HG03039 (cell line): Measurements from ENCODE around the gene PRKD2.
A peak's percentile ranks its signal among the peaks of the same experiment; 100 is the strongest.

Experiments used
- ATAC-seq: cut with Tn5 transposase; IDR thresholded peaks from one replicate; pipeline ENCODE4 v1.9.1; 2021; ENCODE audit warnings: mild to moderate bottlenecking, moderate library complexity; ENCODE audit not compliant: unreplicated experiment

PRKD2 gene

DNA sequence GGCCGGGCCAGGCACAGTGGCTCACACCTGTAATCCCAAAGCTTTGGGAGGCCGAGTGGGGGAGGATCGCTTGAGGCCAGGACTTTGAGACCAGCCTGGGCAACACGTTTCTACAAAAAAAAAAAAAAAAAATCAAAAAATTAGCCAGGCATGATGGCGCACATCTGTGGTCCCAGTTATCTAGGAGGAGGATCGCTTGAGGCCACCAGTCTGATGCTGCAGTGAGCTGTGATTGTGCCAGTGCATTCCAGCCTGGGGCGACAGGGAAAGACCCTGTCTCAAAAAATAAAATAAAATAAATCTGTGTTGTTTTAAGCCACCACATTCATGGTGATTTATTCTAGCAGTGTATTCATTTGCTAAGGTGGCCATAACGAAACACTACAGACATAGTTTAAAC lies 51.8 kb downstream of the PRKD2 start:
- no peak for ATAC-seq

DNA sequence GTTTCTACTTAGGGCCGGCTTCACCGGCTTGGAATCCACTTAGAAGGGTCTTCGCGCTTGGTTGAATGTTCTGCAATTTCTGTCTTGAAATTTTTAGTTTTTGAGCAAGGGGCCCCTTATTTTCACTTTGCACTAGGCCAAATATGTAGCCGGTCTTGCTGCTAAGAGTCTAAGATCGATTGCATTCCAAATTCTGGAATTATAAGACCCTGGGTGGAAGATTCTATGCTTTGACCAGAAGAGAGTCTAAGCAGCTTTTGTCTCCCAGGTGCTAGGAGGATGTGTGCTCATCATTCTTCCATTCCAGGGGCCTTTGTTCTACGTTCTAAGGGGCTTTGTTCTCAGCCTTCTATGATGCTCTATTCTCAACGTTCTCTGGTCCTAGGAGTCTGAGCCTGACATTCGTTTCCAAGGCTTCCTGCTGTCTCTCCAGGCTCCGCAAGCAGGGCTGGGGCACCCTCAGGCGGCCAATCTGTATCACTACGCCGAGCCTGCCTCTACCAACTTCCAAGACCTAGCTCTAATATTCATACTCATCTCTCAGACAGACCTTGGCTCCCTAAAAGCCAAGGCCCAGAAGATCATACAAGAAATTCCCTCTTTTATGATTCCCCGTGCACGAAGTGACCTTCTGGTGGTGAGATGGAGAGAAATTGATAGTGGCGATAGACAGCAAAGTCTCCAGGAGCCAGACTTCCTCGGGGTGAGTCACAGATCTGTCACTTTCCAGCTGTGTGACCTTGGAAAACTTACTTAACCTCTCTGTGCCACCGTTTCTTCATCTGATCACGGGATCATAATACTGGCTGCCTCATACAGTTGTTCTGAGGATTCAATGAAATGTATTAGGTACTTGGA lies 55.0 kb downstream of the PRKD2 start:
- no peak for ATAC-seq

DNA sequence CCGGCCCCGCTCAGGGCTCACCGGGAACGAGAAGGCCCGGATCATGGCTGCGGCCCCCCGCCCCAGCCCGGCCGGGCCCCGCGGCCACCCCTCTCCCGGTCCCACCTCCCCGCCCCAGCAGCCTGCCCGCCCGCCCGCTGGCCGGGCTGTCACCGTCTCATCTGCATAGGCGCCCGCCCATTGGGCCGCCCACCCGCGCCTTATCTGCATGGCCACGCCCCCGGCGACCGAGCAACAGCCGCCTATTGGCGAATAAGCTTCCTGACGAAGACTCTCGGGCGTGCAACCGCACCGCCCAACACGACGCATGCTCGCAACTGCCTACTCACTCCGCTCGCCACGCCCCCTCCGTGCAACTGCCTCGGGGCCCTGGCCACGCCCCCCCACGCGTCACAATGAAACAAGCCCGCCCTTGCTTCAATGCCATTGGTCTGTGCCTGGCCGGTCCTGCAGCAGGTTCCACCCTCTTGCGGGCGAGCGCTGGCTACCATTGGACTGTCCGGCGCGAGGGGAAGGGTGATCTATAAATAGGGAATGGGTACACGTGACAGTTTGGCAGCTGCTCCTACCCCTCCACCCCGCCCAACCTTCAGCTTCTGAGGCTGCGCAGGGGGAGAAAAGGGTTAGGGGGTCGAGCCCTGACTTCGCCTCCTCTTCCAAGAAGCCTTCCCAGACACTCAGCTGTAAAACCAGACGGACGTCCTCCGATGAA lies 55.7 kb downstream of the PRKD2 start, which contains the start of gene DACT3:
Gene DACT3, minus strand, starts transcription at position 163 of the 712 bp plus-strand sequence. Its CDS starts 118 bp downstream, at position 45.
- ATAC-seq, result peak; percentile 86

DNA sequence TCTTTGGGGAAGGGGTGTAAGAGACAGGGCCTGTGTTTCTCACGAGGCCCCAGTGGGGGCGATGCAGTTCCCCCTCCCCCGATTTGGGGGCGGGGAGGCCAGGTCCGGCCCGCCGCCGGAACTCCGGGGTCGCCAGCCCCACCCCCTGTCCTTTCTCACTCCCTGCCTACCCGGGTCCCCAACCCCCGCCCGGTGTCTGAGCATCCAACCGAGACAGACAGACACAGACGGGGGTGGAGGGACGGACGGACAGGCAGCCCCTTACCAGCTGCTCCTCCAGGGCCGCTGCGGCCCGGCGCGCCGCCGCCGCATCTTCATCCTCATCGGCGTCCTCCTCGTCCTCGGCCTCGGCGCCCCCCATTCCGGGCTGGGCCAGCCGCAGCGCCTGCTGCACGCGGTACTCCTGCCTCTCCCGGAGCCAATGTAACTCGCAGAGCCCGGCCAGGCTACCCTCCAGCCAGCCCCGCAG lies 56.3 kb downstream of the PRKD2 start:
- no peak for ATAC-seq

DNA sequence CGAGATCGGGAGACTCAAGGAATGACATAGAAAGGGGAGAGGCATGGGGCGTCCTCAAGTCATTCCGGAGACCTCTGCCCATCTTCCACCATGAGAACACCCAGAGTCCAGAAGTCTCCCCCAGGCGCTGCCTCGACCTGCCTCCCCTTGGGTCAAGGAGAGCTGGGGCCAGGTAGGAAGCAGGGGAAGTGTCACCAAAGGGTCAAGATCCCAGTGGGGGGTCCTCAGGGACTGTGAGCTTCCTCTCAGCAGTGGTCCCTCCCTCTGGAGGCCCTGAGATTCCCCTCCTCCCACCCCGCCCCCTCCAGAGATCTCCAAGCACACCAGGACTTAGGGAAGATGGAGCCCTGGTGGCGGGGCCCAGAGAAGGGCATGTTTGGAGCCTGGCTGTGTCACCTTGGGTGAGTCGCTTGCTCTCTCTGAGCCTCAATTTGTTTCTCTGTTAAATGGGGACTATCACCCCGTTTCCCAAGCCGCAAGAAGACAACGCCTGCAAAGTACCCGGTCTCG lies 56.9 kb downstream of the PRKD2 start:
- no peak for ATAC-seq

DNA sequence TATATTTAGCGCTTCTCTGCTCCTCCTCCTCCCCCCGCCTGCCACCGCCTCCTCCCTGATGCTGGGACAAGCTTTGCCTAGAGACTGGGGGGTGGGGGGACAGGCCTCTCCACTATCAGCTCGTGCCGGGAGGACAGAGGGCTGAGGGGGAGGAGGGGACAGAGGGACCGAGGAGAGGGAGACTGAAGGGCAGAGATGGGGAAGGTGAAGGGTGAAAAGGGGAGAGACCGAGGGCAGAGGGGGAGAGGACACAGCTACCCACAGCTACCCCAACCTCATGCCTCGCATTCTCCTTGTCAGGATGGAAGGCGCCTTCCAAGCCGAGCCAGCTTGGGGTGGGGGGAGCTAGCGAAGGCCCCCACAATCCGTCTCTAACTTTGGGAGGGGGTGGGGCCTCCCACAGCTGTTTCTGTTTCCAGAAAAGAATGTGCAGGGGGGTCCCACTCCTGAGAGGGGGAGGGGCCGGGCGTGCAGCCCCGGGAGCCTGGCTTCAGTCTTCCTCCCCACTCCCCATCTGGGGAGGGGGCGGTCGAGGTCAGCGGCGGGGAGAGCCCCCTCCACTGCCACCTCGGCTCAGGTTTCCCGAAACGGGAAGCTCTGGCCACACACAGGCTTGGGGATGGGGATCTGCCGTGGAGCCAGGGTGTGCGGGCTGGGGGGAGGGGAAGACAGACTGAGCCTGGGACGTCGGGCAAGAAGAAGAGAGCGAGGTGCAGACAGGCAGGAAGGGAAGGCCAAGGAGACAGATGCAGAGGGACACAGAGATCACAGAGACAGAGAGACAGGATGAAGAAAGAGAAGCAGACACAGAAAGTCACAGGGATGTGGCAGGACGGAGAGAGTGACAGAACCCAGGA lies 57.5 kb downstream of the PRKD2 start:
- no peak for ATAC-seq

DNA sequence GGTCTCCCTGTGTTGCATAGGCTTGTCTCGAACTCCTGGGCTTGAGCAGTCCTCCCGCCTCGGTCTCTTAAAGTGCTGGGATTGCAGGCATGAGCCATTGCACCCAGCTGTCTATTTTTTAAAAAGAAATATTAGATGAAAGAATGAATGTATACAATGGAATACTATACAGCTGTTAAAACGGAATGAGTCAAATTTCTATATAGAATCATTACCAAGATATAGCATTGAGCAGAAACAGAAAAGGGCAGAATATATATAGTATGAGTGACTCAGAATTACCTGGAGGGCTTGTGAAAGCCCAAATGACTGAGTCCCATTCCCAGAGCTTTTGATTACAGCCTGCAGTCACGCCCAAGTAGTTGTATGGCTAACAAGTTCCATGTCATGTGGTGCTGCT lies 60.4 kb downstream of the PRKD2 start:
- ATAC-seq, result no peak

DNA sequence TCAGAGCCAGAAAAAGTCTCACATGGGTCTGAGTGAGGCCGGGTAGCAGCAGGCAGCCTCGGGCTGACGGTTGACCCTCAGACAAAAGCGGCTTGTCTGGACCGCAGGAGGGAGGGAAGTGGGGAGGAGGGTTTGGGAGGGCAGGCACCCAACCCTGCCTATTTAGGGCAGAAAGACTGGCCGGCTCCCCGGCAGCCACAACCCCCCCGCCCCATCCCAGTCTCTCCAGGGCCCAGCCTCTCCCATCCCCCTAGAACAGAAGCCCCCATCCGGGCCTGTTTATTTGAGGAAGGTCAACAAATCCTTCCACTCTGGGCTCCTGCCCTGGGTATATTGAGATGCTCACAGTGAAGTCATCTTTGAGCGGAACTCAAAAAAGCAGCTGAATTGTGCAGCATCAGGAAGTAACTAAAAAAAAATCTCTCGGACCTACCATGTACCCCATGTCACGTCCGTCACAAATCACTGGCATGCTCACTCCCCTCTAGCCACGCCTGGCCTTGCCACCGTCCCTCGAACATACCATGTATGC lies 62.2 kb downstream of the PRKD2 start:
- ATAC-seq, result no peak

DNA sequence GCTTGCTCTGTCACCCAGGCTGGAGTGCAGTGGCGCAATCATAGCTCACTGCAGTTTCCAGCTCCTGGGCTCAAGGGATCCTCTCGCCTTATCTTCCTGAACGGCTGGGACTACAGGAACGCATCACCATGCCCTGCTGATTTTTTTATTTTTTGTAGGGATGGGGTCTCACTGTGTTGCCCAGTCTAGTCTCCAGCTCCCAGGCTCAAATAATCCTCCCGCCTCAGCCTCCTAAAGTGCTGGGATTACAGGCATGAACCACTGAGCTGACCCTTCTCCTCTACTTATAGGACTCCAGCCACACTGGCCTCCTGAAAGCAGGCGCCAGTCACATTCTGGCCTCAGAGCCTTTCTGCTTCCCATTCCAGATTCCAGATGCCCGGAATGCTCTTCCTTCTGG lies 66.5 kb downstream of the PRKD2 start:
- no peak for ATAC-seq

DNA sequence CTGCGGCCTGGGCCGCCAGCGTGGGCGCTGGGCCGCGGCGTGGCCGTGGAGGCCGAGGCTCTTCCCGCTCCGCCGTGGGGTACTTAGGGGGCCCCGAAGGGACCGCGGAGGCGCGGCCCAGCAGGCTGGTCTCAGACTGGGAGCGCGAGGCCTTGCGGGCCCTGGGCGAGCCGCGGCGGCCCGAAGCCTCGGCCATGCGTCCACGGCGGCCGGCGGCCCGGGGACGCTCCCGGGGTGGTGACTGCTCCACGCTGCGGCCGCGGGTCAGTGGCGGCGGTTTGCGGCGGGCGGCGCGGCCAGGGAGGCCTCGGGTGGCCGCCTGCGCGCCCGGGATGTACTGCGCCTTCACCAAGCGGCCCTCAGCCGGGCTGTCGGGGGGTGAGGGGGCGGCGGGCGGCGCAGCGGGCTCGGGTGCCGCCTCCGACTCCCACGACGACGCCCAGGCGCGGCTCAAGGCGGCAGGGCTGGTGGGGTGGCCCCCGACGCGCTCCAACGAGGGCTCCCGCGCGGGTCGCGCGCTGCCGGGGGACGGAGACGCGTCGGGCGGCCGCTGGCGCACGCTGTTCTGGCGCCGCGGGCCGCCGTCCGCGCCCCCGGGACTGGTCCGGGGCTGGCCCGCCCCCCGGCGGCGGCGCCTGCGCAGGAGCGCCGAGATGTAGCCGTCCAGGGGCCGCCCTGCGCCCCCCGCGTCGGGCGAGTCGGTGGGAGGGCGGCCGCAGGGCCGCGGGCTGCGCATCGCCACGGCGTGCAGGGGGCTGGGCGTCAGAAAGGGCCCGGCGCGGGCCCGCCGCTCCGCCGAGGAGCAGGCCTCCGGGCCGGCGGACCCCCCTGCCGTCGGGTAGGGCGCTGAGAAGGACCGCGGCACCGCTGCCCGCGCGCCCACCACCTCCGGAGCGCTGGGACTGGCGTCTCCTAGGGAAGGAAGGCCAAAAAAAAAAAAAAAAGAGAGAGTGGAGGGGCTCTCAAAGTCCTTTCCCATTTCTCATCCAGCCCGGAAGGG lies 67.7 kb downstream of the PRKD2 start:
- no peak for ATAC-seq

DNA sequence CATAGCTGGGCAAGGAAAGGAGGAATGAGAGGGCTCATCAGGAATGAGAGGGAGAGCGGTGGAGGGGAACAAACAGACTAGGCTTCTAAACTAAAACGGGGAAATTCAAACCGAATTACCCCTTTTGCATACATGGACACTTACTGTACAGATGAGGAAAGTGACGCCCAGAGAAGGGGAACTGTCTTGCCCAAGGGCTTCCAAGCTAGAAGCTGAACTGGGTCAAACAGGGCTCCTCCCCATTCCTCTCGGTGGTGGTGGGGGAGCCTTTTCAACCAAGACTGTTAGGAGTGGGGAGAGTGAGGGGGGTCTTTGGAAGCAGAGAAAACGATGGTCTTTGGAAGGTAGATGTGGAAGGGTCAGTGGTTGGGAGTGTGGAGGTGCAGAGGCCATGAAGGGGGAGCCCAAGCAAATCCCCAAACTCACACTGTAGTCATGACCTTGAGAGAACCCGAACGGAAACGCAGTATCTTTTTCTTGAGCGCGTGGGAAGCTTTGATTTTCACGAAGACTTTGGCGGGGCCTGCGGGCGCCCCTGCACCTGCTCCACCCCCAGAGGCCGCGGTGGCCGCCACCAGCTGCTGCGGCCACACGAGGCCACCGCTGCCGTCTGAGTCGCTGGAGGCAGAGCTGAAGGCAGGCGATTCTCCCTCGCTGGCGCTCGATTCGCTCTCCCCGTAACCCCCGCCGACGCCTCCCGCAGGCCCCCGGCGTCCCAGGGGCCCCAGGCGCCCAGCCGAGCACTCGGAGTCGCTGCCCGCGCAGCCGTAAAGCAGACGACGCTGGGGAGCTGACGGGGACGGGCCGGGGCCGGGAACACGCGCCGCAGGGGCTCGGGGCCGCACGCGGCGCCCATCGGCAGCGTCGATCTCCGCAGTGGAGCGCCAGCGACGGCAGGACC lies 68.6 kb downstream of the PRKD2 start:
- no peak for ATAC-seq

DNA sequence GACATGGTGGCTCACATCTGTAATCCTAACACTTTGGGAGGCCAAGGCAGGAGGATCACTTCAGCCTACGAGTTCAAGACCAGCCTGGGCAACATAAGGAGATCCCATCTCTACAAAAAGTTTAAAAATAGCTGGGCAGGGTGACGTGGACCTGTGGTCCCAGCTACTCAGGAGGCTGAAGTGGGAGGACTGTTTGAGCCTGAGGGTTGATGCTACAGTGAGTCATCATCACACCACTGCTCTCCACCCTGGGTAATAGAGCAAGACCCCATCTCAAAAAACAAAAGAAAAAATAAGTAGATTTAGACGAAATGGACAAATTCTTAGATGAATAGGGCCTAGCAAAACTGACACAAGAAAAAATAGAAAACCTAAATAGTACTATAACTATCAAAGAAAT lies 70.5 kb downstream of the PRKD2 start:
- ATAC-seq, result no peak

DNA sequence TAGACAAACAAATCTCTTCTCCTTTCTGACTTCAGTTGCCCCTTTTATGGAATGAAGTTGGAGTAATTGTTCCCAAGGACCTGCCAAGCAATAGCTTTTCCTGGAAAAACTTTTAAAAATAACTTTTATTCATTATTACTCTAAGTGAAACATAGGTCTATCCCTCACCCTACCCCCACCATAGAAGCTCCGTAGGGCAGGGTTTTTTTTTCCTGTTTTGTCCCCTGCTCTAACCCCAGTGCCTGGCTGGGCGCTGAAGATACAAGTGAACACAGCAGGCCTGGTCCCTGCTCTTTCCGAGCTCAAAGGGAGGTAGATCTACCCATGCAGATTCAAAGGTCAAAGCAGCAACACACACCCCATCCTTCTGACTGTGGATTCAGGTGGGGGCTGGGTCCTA lies 72.2 kb downstream of the PRKD2 start:
- ATAC-seq, result no peak

DNA sequence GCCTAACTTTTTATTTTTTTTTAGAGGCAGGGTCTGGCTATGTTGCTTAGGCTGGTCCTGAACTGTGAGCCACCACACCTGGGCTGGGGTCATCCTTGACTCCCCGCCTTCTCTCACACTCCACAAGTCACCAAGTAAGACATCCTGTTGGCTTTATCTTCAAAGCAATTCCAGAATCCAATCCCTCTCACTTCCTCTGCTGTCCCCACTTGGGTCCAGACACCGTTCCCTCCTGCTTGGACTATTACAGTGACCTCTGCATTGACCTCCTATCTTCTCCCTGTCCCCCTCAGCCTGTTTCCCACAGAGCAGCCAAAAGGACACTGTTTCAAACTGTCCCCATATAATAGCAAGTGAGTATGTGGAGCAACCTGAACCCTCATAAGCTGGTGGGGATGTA lies 76.3 kb downstream of the PRKD2 start:
- no peak for ATAC-seq

DNA sequence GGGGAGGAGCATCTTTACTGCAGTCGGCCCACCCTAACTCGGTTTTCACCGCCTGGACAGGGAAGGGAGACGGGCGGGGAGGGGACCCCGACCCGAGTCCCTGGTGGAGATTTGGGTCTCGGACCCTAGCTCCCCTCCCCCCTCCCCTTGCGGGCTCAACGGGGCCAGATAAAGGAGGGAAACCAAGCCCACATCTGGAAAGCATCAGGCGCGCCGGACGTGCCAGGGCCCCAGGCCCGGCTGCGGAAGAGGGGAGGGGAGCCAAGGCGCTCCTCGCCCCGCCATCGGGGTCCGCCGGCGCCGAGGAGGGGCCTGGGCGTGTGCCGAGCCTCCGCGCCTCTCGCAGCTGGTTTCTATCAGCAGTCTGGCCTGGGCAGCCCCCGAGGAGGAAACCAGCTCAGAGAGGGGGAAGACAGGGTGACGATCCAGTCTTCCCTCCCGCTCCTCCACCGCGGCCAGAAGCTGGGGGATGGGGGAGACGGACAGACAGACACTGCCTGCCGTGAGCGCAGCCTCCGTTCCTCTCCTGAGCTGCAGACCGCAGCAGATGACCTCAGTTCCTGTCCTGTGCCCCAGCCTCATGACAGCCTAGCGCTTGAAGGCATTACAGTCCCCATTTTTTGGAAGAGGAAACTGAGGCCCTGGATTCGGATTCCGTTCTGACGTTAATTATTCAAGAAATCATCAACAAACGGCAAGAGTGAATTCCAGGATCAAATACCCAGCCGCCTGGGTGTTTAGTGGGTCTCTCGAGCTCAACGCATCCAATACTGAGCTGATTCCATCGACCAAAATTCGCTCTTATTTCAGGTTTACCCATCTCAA lies 77.3 kb downstream of the PRKD2 start:
- ATAC-seq, result no peak

DNA sequence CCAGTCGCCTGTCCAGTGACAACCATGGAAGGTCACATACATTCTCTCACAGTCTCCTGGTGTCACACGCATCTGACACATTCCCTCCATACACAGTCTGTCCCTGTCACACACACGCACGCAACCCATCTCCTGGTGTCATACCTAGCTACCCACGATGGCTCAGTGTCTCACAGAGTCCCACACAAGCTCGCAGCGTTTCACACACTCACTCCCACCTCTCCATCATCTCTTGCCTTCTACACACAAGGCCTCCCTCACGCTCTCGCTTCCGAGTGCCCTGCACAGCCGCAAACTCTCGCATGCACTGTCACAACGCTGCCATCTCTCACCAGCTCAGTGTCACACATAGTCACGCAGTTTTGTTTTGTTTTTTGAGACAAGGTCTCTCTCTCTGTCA lies 79.7 kb downstream of the PRKD2 start:
- no peak for ATAC-seq

DNA sequence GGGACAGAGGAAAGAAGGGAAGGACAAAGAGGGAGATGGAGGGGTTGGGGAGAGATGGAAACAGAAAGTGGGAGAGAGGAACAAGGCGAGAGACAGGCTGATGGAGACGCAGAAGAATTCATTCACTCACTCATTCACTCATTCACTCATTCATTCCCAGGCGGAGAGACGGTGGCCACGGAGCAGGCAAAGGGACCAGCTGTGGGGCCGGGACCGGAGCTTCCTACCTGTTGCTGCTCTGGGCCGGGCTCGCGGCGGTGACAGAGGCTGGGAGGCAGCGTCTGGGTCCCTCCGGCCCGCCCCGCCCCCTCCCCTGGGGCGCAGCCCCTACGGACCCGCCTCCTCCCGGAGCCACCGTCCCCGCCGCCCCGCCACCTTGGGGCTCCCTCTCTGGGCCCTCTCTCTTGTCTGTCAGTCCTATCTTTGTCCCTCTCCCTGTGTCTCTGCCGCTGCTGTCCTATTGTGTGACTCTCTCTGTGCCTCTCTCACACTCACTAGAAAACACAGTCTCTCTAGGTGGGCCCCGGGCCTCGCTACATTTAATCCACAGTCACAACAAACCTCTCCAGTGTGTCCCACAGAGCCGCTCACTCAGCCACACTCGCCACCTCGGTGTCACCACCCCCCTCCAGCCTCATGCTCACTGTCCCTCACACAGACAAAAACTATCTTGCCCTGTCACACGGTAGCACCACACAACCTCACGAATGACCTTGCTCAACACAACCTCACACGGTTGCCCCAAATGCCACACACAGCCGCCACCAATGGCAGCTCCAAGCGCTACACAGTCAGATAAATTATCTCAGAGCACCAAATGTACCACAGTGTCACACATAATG lies 80.8 kb downstream of the PRKD2 start, which contains the start of gene GNG8:
Gene GNG8, minus strand, starts transcription at position 283 of the 842 bp plus-strand sequence. CDS start 1,520 bp downstream, outside the sequence.
- no peak for ATAC-seq
